Measurements from ENCODE around the gene PICK1. TPM values are rescaled to one million over a fixed set of nuclear protein-coding genes. Genes with fewer than 3 reads are reported as not detected.
"Not testable (repeated sequence)": the region's sequence is repeated elsewhere in the genome, so short reads cannot be mapped to it uniquely, and the experiment has no call there.

Gene PICK1
- total RNA-seq, 1 donor, result 14.2 TPM

- no peak for DNase-seq (ENCODE audit: low read depth)
- TF ChIP-seq CTCF (IDR thresholded peaks at IDR 0.05; ENCODE audit: insufficient read depth, low read depth, low read length), result no peak
- no peak overlapping the region for H3K4me3 ChIP-seq (ENCODE audit: low read depth, low read length)
Observed at GRCh38 chr22:38115423-38116205, 58.4 kb downstream of the PICK1 start.

GRCh38 chr22:38117556-38117955 is 60.4 kb downstream of the PICK1 start:
- DNase-seq (ENCODE audit: low read depth), result not testable (repeated sequence)

GRCh38 chr22:38118182-38118581 is 61.0 kb downstream of the PICK1 start:
- no peak overlapping the region for H3K4me3 ChIP-seq (ENCODE audit: low read depth, low read length)
- no peak for TF ChIP-seq CTCF (IDR thresholded peaks at IDR 0.05; ENCODE audit: insufficient read depth, low read depth, low read length)
- no peak for DNase-seq (ENCODE audit: low read depth)

More at GRCh38 chr22:38117556-38117955, 60.4 kb downstream of the PICK1 start:
- H3K4me3 ChIP-seq (ENCODE audit: low read depth, low read length), result not testable (repeated sequence)

- not testable (repeated sequence) for DNase-seq (ENCODE audit: low read depth); H3K4me3 ChIP-seq (ENCODE audit: low read depth, low read length)
Observed at GRCh38 chr22:38118747-38119146, 61.5 kb downstream of the PICK1 start.

- DNase-seq (ENCODE audit: low read depth), result no peak
- no peak for TF ChIP-seq CTCF (IDR thresholded peaks at IDR 0.05; ENCODE audit: insufficient read depth, low read depth, low read length)
- no peak overlapping the region for H3K4me3 ChIP-seq (ENCODE audit: low read depth, low read length)
Observed at GRCh38 chr22:38120359-38121110, 63.3 kb downstream of the PICK1 start.

- no peak overlapping the region for H3K4me3 ChIP-seq (ENCODE audit: low read depth, low read length)
- DNase-seq (ENCODE audit: low read depth), result no peak
- TF ChIP-seq CTCF (IDR thresholded peaks at IDR 0.05; ENCODE audit: insufficient read depth, low read depth, low read length), result no peak
Observed at GRCh38 chr22:38122616-38123015, 65.4 kb downstream of the PICK1 start.

GRCh38 chr22:38124236-38124974 is 67.2 kb downstream of the PICK1 start:
- H3K4me3 ChIP-seq (ENCODE audit: low read depth, low read length), result no peak overlapping the region
- no peak for DNase-seq (ENCODE audit: low read depth)
- TF ChIP-seq CTCF (IDR thresholded peaks at IDR 0.05; ENCODE audit: insufficient read depth, low read depth, low read length), result no peak

Data from fibroblast of villous mesenchyme (primary cell).